GM13976 (cell line): ENCODE data around the gene GABRA5.

Experiments
- DNase-seq: peaks from one replicate; pipeline ENCODE4 v3.0.0; 2012; ENCODE audit warnings: low spot score
- in situ Hi-C: fragments of 300-500 bp; cut with MboI; formaldehyde crosslinking; loops from one replicate; pipeline ENCODE4 v1.12.0; 2022; ENCODE audit warnings: low sequenced_read_pairs, mixed read lengths, inconsistent platforms; ENCODE audit not compliant: unreplicated experiment
- TF ChIP-seq, protein P1 (sequence below): IDR thresholded peaks from 2 replicates; pipeline ENCODE4 v1.5.1; 2012; ENCODE audit warnings: borderline replicate concordance, mild to moderate bottlenecking; ENCODE audit not compliant: insufficient read depth; ENCODE audit errors: extremely low read depth, missing control alignments, control extremely low read depth

GABRA5 gene

GRCh38 chr15:26844901-26845300 lies 22.0 kb upstream of the GABRA5 start:
- in situ Hi-C loops = no loop called here
- DNase-seq = no peak
- TF ChIP-seq, protein P1, sequence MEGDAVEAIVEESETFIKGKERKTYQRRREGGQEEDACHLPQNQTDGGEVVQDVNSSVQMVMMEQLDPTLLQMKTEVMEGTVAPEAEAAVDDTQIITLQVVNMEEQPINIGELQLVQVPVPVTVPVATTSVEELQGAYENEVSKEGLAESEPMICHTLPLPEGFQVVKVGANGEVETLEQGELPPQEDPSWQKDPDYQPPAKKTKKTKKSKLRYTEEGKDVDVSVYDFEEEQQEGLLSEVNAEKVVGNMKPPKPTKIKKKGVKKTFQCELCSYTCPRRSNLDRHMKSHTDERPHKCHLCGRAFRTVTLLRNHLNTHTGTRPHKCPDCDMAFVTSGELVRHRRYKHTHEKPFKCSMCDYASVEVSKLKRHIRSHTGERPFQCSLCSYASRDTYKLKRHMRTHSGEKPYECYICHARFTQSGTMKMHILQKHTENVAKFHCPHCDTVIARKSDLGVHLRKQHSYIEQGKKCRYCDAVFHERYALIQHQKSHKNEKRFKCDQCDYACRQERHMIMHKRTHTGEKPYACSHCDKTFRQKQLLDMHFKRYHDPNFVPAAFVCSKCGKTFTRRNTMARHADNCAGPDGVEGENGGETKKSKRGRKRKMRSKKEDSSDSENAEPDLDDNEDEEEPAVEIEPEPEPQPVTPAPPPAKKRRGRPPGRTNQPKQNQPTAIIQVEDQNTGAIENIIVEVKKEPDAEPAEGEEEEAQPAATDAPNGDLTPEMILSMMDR = no peak

DNA sequence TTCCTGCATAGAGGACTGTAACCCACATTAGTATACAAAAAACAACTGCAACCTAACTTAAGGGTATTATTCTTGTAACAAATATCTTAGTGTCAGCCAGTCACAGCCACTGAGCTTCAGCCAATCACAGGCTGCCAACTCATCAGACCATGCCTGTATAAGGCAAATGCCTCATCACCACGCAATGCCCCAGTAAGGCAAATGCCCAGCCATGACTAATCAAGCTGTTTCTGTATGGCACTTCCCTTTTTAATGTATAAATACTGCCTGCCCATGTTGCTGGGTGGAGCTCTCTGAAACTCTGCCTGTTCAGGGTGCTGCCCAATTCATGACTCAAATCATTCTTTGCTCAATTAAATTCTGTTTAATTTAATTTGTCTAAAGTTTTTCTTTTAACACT lies 18.4 kb upstream of the GABRA5 start:
- TF ChIP-seq, protein P1 = no peak
- in situ Hi-C loops = no loop called here
- no peak for DNase-seq

GRCh38 chr15:26850161-26850560 lies 16.7 kb upstream of the GABRA5 start:
- no peak for DNase-seq
- TF ChIP-seq, protein P1 = no peak
- in situ Hi-C loops = no loop called here

DNA sequence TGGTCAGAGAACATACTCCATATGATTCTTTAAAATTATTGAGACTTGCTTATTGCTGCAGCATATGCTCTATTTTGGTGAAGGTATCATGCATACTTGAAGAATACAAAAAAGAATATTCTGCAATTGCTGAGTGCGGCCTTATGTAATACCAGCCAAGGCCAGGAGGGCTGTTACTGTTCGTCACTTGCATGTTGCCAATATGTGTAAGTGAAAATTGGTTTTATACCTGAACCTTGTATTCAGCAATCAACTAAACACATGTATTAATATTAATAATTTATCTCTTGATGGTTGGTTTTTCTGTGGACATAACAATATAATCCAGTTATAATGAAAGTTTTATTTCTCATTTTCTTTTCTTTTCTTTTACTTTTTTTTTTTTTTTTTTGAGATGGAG lies 13.9 kb upstream of the GABRA5 start:
- TF ChIP-seq, protein P1 = no peak
- in situ Hi-C loops = no loop called here
- DNase-seq = no peak

- DNase-seq = no peak
- in situ Hi-C loops = no loop called here
- TF ChIP-seq, protein P1 = no peak
These were observed 12.4 kb upstream of the GABRA5 start for GRCh38 chr15:26854435-26854834.

GRCh38 chr15:26864664-26865191 lies 2.1 kb upstream of the GABRA5 start:
- in situ Hi-C loops = no loop called here
- TF ChIP-seq, protein P1 = no peak
- no peak for DNase-seq
